ENCODE results near the gene PRELID3B. TPM values are rescaled to one million over a fixed set of nuclear protein-coding genes. Genes with fewer than 3 reads are reported as not detected.

The PRELID3B gene
- total RNA-seq, 1 experiment from 2014 or later = 129 TPM

DNA sequence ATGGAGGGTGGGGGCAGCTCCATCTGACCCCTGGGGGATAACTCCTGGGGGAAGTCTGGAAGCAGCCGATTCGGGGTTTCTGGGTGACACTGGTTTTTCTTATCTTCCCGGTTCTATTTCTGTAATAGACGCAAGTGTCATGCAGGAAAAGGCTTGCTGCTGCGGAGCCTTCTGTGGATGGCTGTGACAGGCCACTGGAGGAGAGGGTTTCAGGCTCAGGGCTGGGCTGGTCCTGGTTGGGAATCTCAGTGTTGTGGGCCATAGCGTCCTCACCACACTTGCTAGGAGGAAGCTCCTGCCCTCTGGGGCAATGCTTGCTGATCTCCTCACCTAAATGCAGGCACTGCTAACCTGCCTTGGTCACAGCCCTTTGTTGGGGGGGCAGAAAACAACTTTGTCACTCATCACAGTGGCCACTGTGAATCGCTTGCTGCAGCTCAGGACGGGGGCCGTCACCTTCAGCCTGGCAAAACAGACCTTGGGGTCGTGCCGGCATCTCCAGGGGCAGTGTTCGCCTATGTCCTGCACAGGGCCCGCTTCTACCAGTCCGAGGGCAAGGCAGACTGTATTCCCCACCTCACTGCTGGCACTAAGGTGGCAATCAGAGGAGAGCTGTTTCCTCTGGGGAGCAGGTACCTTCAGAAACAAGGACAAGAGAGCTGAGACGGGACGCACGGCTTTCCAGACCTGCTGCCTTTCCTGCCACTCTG, 27.8 kb downstream of the PRELID3B start:
- H3K27ac ChIP-seq (ENCODE audit: low read depth, low read length) = no peak overlapping the region
- H3K9me2 ChIP-seq (ENCODE audit: insufficient read depth) = no peaks in the 10 kb centered on the region
- H3K27me3 ChIP-seq (ENCODE audit: insufficient read depth, low read length) = no peaks in the 10 kb centered on the region
- intact Hi-C loops (cut with micrococcal nuclease) = no loop called here
- no peak overlapping the region for H2AFZ ChIP-seq (ENCODE audit: low read depth, low read length, poor library complexity, severe bottlenecking)
- no peak overlapping the region for H3K4me3 ChIP-seq (replicated peaks in 1 of 2; ENCODE audit: low read depth in 1 of 2, low read length in 2 of 2)
- no peaks in the 10 kb centered on the region for H3K79me2 ChIP-seq (ENCODE audit: insufficient read depth, low read length)
- no peak for DNase-seq (ENCODE audit: low read depth, low spot score)
- H4K20me1 ChIP-seq (ENCODE audit: insufficient read depth) = no peaks in the 10 kb centered on the region
- BruUV-seq (replicated peaks) = no TSS peak
- ATAC-seq = no peak
- TF ChIP-seq SP1 (IDR thresholded peaks at IDR 0.05; ENCODE audit: low read depth) (no peak), JUND (IDR thresholded peaks at IDR 0.05) (no peak), FOSL1 (IDR thresholded peaks at IDR 0.05; ENCODE audit: low read depth) (no peak), TCF7L2 (IDR thresholded peaks at IDR 0.05; ENCODE audit: borderline replicate concordance, extremely low read depth, insufficient read depth, insufficient read length) (no peak), YY1 (IDR thresholded peaks at IDR 0.05; ENCODE audit: extremely low read depth, insufficient replicate concordance, low read depth, low read length) (no peak), ZNF274 (IDR thresholded peaks at IDR 0.05; ENCODE audit: low read depth, low read length) (no peak), EZH2 (IDR thresholded peaks at IDR 0.05) (no peak), RAD21 (IDR thresholded peaks at IDR 0.05; ENCODE audit: low read depth) (no peak), CBX3 (IDR thresholded peaks at IDR 0.05; ENCODE audit: low read depth) (no peak), EGR1 (IDR thresholded peaks at IDR 0.05; ENCODE audit: low read depth) (no peak), POLR2A (IDR thresholded peaks at IDR 0.05; ENCODE audit: borderline replicate concordance, extremely low read depth, insufficient read depth, insufficient read length) (no peak), CEBPB (IDR thresholded peaks at IDR 0.05; ENCODE audit: low read depth) (no peak), ZFX (IDR thresholded peaks at IDR 0.05) (no peak), ELF1 (IDR thresholded peaks at IDR 0.05; ENCODE audit: borderline replicate concordance, low read depth) (no peak), SRF (IDR thresholded peaks at IDR 0.05; ENCODE audit: low read depth) (no peak)
- TF ChIP-seq, protein P1, sequence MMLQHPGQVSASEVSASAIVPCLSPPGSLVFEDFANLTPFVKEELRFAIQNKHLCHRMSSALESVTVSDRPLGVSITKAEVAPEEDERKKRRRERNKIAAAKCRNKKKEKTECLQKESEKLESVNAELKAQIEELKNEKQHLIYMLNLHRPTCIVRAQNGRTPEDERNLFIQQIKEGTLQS (IDR thresholded peaks at IDR 0.05) = no peak
- TF ChIP-seq, protein P2, sequence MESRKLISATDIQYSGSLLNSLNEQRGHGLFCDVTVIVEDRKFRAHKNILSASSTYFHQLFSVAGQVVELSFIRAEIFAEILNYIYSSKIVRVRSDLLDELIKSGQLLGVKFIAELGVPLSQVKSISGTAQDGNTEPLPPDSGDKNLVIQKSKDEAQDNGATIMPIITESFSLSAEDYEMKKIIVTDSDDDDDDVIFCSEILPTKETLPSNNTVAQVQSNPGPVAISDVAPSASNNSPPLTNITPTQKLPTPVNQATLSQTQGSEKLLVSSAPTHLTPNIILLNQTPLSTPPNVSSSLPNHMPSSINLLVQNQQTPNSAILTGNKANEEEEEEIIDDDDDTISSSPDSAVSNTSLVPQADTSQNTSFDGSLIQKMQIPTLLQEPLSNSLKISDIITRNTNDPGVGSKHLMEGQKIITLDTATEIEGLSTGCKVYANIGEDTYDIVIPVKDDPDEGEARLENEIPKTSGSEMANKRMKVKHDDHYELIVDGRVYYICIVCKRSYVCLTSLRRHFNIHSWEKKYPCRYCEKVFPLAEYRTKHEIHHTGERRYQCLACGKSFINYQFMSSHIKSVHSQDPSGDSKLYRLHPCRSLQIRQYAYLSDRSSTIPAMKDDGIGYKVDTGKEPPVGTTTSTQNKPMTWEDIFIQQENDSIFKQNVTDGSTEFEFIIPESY (IDR thresholded peaks at IDR 0.05; ENCODE audit: extremely low read depth, insufficient replicate concordance, low read length) = no peak
- TF ChIP-seq, protein P3, sequence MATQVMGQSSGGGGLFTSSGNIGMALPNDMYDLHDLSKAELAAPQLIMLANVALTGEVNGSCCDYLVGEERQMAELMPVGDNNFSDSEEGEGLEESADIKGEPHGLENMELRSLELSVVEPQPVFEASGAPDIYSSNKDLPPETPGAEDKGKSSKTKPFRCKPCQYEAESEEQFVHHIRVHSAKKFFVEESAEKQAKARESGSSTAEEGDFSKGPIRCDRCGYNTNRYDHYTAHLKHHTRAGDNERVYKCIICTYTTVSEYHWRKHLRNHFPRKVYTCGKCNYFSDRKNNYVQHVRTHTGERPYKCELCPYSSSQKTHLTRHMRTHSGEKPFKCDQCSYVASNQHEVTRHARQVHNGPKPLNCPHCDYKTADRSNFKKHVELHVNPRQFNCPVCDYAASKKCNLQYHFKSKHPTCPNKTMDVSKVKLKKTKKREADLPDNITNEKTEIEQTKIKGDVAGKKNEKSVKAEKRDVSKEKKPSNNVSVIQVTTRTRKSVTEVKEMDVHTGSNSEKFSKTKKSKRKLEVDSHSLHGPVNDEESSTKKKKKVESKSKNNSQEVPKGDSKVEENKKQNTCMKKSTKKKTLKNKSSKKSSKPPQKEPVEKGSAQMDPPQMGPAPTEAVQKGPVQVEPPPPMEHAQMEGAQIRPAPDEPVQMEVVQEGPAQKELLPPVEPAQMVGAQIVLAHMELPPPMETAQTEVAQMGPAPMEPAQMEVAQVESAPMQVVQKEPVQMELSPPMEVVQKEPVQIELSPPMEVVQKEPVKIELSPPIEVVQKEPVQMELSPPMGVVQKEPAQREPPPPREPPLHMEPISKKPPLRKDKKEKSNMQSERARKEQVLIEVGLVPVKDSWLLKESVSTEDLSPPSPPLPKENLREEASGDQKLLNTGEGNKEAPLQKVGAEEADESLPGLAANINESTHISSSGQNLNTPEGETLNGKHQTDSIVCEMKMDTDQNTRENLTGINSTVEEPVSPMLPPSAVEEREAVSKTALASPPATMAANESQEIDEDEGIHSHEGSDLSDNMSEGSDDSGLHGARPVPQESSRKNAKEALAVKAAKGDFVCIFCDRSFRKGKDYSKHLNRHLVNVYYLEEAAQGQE (IDR thresholded peaks at IDR 0.05; ENCODE audit: low read depth) = no peak
- TF ChIP-seq, protein P4, sequence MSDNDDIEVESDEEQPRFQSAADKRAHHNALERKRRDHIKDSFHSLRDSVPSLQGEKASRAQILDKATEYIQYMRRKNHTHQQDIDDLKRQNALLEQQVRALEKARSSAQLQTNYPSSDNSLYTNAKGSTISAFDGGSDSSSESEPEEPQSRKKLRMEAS (IDR thresholded peaks at IDR 0.05) = no peak
- TF ChIP-seq, protein P5, sequence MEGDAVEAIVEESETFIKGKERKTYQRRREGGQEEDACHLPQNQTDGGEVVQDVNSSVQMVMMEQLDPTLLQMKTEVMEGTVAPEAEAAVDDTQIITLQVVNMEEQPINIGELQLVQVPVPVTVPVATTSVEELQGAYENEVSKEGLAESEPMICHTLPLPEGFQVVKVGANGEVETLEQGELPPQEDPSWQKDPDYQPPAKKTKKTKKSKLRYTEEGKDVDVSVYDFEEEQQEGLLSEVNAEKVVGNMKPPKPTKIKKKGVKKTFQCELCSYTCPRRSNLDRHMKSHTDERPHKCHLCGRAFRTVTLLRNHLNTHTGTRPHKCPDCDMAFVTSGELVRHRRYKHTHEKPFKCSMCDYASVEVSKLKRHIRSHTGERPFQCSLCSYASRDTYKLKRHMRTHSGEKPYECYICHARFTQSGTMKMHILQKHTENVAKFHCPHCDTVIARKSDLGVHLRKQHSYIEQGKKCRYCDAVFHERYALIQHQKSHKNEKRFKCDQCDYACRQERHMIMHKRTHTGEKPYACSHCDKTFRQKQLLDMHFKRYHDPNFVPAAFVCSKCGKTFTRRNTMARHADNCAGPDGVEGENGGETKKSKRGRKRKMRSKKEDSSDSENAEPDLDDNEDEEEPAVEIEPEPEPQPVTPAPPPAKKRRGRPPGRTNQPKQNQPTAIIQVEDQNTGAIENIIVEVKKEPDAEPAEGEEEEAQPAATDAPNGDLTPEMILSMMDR (IDR thresholded peaks at IDR 0.05 in 2 of 3, conservative IDR thresholded peaks at IDR 0.05 in 1 of 3; ENCODE audit: borderline replicate concordance in 1 of 3, insufficient read depth in 1 of 3, low read depth in 2 of 3, low read length in 2 of 3) = no peak
- H3K4me1 ChIP-seq (ENCODE audit: control insufficient read depth in 1 of 2, insufficient read depth in 2 of 2, low read length in 2 of 2) = peaks cover 3 to 18% of the 10 kb centered on the region in 2 experiments; a peak in 3 of 4 replicates
- ChIA-PET CTCF (no interaction called here), RAD21 (ENCODE audit: low non-redundant PET in 1 of 2, low total read pairs in 2 of 2, uncharacterized antibody in 2 of 2, unreplicated experiment in 2 of 2) (no interaction called here), POLR2A (no interaction called here)
- H3K9me3 ChIP-seq (ENCODE audit: control insufficient read depth in 1 of 2, insufficient read depth in 1 of 2, low read depth in 1 of 2, low read length in 2 of 2) = no peaks in the 10 kb centered on the region
- H3K9ac ChIP-seq (ENCODE audit: low read length) = no peak overlapping the region
- H3K4me2 ChIP-seq (ENCODE audit: low read length) = no peak overlapping the region
- H3K36me3 ChIP-seq (ENCODE audit: control insufficient read depth in 1 of 2, insufficient read depth in 2 of 2, low read length in 2 of 2) = no peaks in the 10 kb centered on the region
